ENCODE results near the gene PTPRN2.

DNA sequence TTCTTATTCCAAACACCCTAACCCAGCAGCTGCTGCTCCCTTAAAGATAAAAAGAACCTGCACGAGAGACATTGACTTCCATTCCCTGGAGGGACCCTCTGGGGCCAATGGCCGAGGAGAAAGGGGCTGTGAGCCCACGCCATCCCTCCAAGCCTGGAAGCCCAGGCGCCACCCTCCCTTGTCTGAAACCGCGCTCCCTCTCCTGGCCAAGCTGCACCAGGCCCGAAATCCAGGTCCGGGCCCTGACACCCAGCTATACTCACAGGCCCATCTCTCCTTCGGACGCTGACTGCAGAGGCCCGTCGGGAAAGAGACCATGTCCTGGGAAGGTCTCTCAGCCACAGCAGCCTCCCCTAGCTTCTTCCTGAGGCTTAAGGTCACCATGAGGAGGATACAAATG is 196.5 kb downstream of the PTPRN2 start:
- TF ChIP-seq POLR2A (IDR thresholded peaks at IDR 0.05; ENCODE audit: insufficient read depth in 1 of 2, low read depth in 2 of 2, low read length in 2 of 2) (no peak), ZNF329 (CRISPR knock-in tag; IDR thresholded peaks at IDR 0.05; ENCODE audit: low read depth) (no peak), CBX1 (IDR thresholded peaks at IDR 0.05; ENCODE audit: low read depth) (no peak), FOXA3 (CRISPR knock-in tag; IDR thresholded peaks at IDR 0.05) (no peak), ATM (IDR thresholded peaks at IDR 0.05; ENCODE audit: borderline replicate concordance) (no peak), HDAC6 (IDR thresholded peaks at IDR 0.05; ENCODE audit: low read depth, low read length) (no peak), SMYD3 (CRISPR knock-in tag; IDR thresholded peaks at IDR 0.05) (no peak), CHD2 (IDR thresholded peaks at IDR 0.05; ENCODE audit: low read depth, low read length) (no peak), NONO (IDR thresholded peaks at IDR 0.05) (no peak), NONO (CRISPR knock-in tag; conservative IDR thresholded peaks at IDR 0.05) (no peak), ZNF282 (IDR thresholded peaks at IDR 0.05; ENCODE audit: partially characterized antibody) (no peak), ZNF350 (CRISPR knock-in tag; IDR thresholded peaks at IDR 0.05; ENCODE audit: borderline replicate concordance, low read depth) (no peak)
- TF ChIP-seq, protein P1, sequence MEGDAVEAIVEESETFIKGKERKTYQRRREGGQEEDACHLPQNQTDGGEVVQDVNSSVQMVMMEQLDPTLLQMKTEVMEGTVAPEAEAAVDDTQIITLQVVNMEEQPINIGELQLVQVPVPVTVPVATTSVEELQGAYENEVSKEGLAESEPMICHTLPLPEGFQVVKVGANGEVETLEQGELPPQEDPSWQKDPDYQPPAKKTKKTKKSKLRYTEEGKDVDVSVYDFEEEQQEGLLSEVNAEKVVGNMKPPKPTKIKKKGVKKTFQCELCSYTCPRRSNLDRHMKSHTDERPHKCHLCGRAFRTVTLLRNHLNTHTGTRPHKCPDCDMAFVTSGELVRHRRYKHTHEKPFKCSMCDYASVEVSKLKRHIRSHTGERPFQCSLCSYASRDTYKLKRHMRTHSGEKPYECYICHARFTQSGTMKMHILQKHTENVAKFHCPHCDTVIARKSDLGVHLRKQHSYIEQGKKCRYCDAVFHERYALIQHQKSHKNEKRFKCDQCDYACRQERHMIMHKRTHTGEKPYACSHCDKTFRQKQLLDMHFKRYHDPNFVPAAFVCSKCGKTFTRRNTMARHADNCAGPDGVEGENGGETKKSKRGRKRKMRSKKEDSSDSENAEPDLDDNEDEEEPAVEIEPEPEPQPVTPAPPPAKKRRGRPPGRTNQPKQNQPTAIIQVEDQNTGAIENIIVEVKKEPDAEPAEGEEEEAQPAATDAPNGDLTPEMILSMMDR (CRISPR knock-in tag; IDR thresholded peaks at IDR 0.05) = no peak
- TF ChIP-seq, protein P2, sequence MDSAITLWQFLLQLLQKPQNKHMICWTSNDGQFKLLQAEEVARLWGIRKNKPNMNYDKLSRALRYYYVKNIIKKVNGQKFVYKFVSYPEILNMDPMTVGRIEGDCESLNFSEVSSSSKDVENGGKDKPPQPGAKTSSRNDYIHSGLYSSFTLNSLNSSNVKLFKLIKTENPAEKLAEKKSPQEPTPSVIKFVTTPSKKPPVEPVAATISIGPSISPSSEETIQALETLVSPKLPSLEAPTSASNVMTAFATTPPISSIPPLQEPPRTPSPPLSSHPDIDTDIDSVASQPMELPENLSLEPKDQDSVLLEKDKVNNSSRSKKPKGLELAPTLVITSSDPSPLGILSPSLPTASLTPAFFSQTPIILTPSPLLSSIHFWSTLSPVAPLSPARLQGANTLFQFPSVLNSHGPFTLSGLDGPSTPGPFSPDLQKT (CRISPR knock-in tag; IDR thresholded peaks at IDR 0.05; ENCODE audit: borderline replicate concordance) = no peak
